Right atrium auricular region (tissue), 2 donors: Measurements from ENCODE around the gene ATP11C. TPM values are rescaled to one million over a fixed set of nuclear protein-coding genes. Genes with fewer than 3 reads are reported as not detected.

Source experiments
- DNase-seq: peaks from one replicate; pipeline ENCODE4 v3.0.0-alpha.2; 2019; ENCODE audit warnings: low spot score
- H3K27ac ChIP-seq, 2 donors: fragments of 200-600 bp; sonication (generic); 1 replicate in 1 of 2; 2 replicates in 1 of 2; pipeline ENCODE4 v1.5.1; 2016 to 2019
- H3K27me3 ChIP-seq, 2 donors: fragments of 200-600 bp; sonication (generic); one replicate each; pipeline versions ENCODE4 v1.5.1 to v1.6.0; 2017 to 2019
- H3K36me3 ChIP-seq: fragments of 200-600 bp; sonication (generic); one replicate; pipeline ENCODE4 v1.5.1; 2016
- H3K4me1 ChIP-seq, 2 donors: fragments of 200-600 bp; sonication (generic); one replicate each; pipeline versions ENCODE4 v1.5.1 to v1.6.0; 2017 to 2019
- H3K4me3 ChIP-seq, 2 donors: fragments of 200-600 bp; sonication (generic); 1 replicate in 1 of 2; 2 replicates in 1 of 2; pipeline ENCODE4 v1.5.1; 2017 to 2019; ENCODE audit warnings: mild to moderate bottlenecking in 1 of 2, moderate library complexity in 1 of 2
- H3K9me3 ChIP-seq, 2 donors: fragments of 200-600 bp; sonication (generic); one replicate each; pipeline ENCODE4 v1.5.1; 2019
- total RNA-seq, 2 donors: library from RNA; depleted of rRNA; stranded (reverse); fragments of >200 nt; gene quantifications; one replicate each; pipeline ENCODE4 v1.1.0, GENCODE V29; 2016
- TF ChIP-seq, protein P1 (sequence below), 2 donors: fragments of 200-600 bp; sonication (generic); IDR thresholded peaks; one replicate each; pipeline ENCODE4 v1.5.1; 2019; ENCODE audit warnings: antibody characterized with exemption in 2 of 2

ATP11C gene
- total RNA-seq, 2 donors from 2014 or later, result 6.5 to 6.7 TPM

- no peak for DNase-seq
- Histone ChIP-seq H3K4me3 (no peak overlapping the region), H3K4me1 (no peaks in the 10 kb centered on the region), H3K9me3 (peaks cover 4 to 20% of the 10 kb centered on the region in 2 donors), H3K27ac (no peak overlapping the region), H3K36me3 (peaks cover 3% of the 10 kb centered on the region), H3K27me3 (no peaks in the 10 kb centered on the region)
- TF ChIP-seq, protein P1, sequence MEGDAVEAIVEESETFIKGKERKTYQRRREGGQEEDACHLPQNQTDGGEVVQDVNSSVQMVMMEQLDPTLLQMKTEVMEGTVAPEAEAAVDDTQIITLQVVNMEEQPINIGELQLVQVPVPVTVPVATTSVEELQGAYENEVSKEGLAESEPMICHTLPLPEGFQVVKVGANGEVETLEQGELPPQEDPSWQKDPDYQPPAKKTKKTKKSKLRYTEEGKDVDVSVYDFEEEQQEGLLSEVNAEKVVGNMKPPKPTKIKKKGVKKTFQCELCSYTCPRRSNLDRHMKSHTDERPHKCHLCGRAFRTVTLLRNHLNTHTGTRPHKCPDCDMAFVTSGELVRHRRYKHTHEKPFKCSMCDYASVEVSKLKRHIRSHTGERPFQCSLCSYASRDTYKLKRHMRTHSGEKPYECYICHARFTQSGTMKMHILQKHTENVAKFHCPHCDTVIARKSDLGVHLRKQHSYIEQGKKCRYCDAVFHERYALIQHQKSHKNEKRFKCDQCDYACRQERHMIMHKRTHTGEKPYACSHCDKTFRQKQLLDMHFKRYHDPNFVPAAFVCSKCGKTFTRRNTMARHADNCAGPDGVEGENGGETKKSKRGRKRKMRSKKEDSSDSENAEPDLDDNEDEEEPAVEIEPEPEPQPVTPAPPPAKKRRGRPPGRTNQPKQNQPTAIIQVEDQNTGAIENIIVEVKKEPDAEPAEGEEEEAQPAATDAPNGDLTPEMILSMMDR (IDR thresholded peaks at IDR 0.05), result no peak
Observed at GRCh38 chrX:139758250-139758649, 174.6 kb downstream of the ATP11C start.

DNA sequence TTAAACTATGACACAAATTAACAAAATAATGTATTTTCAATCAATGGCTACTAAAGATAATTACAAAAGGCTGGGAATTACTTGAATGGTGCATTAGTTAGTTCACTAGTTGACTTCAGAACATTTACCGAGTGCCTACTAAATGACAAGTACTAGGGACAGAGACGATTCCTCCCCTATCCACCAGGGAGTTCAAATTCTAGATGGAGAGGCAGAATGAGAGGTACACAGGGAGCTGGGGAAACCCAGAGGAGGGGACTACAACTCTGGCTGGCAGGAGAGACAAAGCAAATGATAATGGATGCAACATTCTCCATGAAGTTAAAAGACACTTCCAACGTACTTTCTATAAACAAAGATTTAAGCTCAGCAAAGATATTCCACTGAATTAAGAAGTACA, 181.8 kb downstream of the ATP11C start:
- Histone ChIP-seq H3K4me3 (no peak overlapping the region), H3K4me1 (no peaks in the 10 kb centered on the region), H3K36me3 (no peaks in the 10 kb centered on the region), H3K9me3 (peaks cover 4 to 20% of the 10 kb centered on the region in 2 donors), H3K27me3 (no peaks in the 10 kb centered on the region), H3K27ac (no peak overlapping the region)
- TF ChIP-seq, protein P1 (IDR thresholded peaks at IDR 0.05), result no peak
- no peak for DNase-seq

DNA sequence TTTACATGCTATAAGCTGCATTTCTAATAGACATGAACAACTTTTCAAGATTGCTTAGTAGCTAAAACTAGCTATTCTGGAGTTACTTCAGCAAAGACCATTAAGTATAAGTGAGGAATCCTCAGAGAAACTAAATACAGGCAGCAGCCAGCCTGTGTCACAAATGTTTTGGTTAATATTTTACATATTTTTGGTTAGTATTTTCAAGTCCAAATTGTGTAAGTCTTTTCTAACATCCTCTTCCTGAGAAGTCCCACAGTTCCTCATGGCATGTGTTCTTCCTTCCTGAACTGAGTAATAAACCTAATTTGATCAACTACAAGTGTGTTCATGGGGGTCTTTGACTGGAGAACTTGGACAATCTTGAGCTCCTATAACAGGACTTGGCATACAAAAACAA, 182.5 kb downstream of the ATP11C start:
- no peaks in the 10 kb centered on the region for H3K4me1 ChIP-seq
- no peak overlapping the region for H3K27ac ChIP-seq
- TF ChIP-seq, protein P1 (IDR thresholded peaks at IDR 0.05), result no peak
- H3K4me3 ChIP-seq, result no peak overlapping the region
- no peaks in the 10 kb centered on the region for H3K36me3 ChIP-seq
- H3K27me3 ChIP-seq, result no peaks in the 10 kb centered on the region
- H3K9me3 ChIP-seq, result peaks cover 4 to 18% of the 10 kb centered on the region in 2 donors
- no peak for DNase-seq

DNA sequence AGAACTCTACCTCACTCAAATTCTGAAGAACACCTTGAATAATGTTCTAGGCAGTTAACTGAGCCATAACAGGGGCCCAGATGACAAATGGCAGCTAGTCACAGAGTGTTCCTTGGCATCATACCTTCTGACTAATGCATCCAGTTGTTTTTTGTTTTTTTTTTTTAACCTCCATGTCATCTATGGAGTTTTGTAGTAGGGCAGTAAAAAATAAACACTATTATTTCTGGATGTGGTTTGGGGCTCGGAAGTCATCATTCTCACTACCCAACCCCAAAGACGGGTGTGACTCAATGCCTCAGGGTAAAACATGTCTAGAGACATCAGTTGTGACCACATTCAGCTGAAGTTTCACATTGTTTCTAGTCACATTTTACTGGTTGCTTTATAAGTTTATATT, 193.7 kb downstream of the ATP11C start:
- Histone ChIP-seq H3K36me3 (no peaks in the 10 kb centered on the region), H3K27ac (no peak overlapping the region), H3K4me1 (no peaks in the 10 kb centered on the region), H3K4me3 (no peak overlapping the region), H3K27me3 (peaks cover 0 to 3% of the 10 kb centered on the region in 2 donors), H3K9me3 (no peaks in the 10 kb centered on the region)
- DNase-seq, result no peak
- TF ChIP-seq, protein P1 (IDR thresholded peaks at IDR 0.05), result no peak

- Histone ChIP-seq H3K9me3 (no peaks in the 10 kb centered on the region), H3K4me1 (no peaks in the 10 kb centered on the region), H3K27me3 (peaks cover 0 to 3% of the 10 kb centered on the region in 2 donors), H3K27ac (no peak overlapping the region), H3K4me3 (no peak overlapping the region), H3K36me3 (no peaks in the 10 kb centered on the region)
- TF ChIP-seq, protein P1 (IDR thresholded peaks at IDR 0.05), result no peak
- no peak for DNase-seq
Observed at GRCh38 chrX:139738581-139738980, 194.3 kb downstream of the ATP11C start.

GRCh38 chrX:139736151-139736550, 196.7 kb downstream of the ATP11C start:
- Histone ChIP-seq H3K4me3 (no peak overlapping the region), H3K27me3 (peaks cover 0 to 3% of the 10 kb centered on the region in 2 donors), H3K36me3 (no peaks in the 10 kb centered on the region), H3K27ac (no peak overlapping the region), H3K9me3 (no peaks in the 10 kb centered on the region), H3K4me1 (no peaks in the 10 kb centered on the region)
- TF ChIP-seq, protein P1 (IDR thresholded peaks at IDR 0.05), result no peak
- no peak for DNase-seq
